CD4-positive, alpha-beta T cell treated with Interleukin-6 for 4 hours (primary cell): Measurements from ENCODE around the gene WNT7B.

Source experiments
- DNase-seq: peaks from one replicate; pipeline ENCODE4 v3.0.0-alpha.2; 2020; ENCODE audit warnings: mixed read lengths

WNT7B gene

DNA sequence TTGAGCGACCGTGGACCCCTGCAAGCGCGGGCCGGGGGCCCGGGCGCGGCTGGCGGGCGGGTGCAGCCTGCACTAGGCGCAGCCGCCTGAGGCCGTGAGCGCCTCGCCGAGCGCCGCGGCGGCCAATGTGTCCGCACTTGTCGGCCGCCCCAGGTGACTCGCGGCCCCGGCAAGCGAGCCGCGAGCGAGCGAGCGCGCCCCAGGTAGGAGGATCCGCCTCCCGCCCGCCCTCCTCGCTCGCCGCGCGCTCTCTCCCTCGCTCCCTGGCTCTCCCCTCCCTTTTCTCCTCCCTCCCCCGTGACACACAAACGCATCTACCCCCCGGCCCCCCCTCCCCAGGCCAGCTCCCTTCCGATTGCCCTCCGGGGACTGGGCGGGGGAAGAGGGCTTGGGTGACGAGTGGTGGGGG, at the start of gene WNT7B:
Gene WNT7B, minus strand, starts transcription at position 160 of the 409 bp plus-strand sequence. CDS start 408 bp downstream, outside the sequence.
- DNase-seq: peak; percentile 9

DNA sequence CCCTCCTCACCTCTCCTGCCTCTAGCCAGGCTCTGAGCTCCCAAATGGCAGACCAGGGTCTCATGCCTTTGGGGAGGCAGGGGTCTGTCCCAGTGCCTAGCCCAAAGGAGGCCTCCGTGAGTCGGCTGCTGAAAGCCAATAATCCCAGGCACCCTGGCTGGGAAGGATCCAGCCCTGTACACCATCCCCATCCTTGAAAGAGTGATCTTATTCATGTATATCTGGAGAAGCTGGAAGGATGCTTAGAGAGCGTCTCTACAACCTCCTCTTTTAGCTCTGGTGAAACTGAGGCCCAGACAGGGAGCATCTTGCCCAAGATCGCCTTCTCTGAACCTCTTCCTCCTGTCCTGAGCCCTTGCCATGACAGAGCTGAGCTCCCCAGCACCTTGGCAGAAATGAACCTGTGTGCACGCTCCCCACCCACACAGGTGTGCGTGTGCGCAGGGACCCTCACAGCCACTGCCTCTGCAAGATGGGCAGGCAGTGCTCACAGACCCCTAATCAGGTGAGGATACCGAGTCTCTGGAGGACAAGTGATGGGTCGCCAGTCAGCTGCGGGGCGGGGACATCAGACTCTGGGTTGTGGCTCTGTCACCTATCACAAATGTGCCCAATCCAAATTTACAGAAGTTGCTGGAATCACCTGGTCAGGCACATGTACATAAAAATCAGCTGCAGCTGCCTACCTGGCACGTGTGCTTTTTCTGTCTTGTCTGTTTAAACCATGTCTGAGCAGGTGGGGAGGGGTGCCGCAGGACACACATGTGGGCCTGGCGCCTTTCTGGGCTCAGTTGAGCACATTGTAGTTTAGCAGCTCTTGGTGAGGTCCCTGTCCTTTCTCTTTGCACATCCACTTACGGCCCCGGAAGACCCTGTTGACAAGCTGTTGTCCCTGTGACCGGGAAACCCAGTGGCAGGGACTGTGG, 49.3 kb upstream of the WNT7B start:
- no peak for DNase-seq

DNA sequence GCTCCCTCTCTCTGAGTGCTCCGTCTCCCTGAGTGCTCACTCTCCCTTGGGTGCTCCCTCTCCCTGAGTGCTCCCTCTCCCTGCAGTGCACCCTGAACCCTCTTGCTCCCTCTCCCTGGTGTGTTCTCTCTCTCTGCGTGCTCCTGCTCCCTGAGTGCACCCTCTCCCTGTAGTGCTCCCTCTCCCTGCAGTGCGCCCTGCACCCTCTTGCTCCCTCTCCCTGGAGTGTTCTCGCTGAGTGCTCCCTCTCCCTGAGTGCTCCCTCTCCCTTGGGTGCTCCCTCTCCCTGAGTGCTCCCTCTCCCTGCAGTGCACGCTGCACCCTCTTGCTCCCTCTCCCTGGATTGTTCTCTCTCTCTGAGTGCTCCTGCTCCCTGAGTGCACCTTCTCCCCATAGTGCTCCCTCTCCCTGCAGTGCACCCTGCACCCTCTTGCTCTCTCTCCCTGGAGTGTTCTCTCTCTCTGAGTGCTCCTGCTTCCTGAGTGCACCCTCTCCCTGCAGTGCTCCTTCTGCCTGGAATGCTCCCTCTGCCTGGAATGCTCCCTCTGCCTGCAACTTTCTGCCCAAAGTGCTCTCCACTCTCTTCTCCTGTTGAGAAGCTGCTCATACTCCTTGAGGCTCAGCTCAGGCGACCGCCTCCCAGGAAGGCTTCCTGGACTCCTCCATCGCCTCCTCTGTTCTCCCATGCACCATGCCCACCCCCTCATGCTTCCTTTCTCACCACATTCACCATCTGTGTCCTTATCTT, 48.4 kb upstream of the WNT7B start:
- no peak for DNase-seq

- no peak for DNase-seq
Observed at GRCh38 chr22:46024136-46024840, 47.3 kb upstream of the WNT7B start.

DNA sequence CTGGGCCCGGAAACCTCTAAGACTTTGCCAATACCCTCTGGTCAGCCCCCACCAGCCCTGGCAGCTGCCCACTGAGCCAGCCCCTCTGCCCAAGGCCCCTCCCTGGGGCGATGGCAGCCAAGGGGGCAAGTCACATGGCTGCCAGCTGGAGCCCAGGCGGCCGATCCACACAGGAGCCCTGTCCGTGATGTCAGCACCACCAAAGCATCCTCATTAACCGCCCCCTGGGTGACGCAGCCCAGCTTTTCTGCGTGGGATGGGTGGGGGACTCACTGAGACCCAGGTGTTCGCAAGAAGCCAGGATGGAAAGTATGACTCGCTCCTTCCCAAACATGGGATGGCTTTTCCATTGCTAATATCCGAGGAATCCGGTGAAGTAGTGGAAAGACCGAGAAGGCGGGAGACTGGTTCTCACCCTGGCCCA, 46.6 kb upstream of the WNT7B start:
- no peak for DNase-seq

GRCh38 chr22:46022881-46023512, 46.0 kb upstream of the WNT7B start:
- DNase-seq: no peak

DNA sequence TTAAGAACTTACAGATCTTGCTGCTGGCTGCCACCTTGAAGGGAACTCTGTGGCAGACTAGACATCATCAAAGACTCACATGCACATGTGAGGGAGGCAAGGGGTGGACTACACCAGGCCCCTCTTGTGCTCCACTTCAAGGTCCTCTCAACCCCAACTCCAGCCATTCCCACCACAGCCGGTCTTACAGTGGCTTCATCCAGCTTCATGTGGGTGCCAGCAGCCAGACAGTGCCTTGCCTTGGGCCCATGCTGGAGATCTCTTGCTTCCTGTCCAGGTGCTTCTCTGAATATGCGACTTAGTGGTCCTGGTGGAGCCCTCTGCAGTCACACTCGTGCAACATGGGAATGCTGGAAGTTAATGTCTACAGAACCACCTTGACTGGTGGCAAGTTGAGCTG, 44.6 kb upstream of the WNT7B start:
- DNase-seq: no peak

GRCh38 chr22:46019351-46019750, 42.4 kb upstream of the WNT7B start:
- DNase-seq: no peak

GRCh38 chr22:46018859-46019258, 41.9 kb upstream of the WNT7B start:
- DNase-seq: no peak

- DNase-seq: no peak
Observed at GRCh38 chr22:46017166-46017565, 40.2 kb upstream of the WNT7B start.

DNA sequence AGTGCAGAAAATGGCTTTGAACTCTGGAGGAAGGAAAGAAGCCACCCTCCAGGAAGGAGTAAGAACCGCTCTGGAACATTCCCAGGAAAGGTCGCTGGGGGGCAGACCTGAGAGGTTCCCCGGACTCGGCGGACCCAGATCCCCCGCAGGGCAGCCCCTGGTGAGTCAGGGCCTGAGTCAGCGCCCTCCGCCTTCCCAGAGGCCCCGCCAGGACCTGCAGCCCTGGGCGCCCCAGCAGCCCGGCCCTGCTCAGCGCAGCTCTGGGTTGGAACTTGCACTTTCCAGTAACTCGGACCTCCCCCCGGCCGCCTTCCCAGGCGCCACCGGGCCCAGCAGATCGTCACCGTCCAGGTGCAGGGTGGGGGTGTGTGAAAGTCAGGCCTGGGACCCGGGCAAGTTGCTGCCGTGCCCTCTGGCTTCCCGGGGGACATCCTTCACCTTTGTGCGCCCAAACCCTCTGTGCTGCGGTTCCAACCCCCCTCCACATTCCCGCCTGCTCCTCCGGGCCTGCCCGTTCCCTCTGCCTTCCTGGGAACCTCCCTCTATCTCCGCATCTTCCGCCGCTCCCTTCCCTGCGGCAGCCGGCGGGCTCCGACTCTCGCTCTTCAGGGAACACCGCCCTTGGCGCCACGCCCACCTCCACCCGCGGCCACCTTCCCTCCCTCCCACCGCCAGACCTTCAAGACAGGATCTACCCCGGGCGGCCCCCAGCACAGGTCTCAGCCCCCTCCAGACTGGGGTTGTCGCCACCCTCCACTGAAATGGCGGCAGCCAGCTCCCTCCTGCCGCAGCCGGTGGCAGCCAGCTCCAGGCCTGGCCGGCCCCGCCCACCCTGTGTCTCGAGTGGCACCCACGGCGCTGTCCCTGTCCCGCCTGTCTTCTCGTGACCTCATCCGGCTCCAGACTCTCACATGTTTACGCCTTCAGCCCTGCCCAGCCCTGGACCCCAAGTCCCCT, 36.8 kb upstream of the WNT7B start:
- DNase-seq: peak; percentile 94

GRCh38 chr22:46012881-46013281, 35.9 kb upstream of the WNT7B start:
- DNase-seq: no peak

GRCh38 chr22:46012182-46012880, 35.4 kb upstream of the WNT7B start:
- DNase-seq: no peak

DNA sequence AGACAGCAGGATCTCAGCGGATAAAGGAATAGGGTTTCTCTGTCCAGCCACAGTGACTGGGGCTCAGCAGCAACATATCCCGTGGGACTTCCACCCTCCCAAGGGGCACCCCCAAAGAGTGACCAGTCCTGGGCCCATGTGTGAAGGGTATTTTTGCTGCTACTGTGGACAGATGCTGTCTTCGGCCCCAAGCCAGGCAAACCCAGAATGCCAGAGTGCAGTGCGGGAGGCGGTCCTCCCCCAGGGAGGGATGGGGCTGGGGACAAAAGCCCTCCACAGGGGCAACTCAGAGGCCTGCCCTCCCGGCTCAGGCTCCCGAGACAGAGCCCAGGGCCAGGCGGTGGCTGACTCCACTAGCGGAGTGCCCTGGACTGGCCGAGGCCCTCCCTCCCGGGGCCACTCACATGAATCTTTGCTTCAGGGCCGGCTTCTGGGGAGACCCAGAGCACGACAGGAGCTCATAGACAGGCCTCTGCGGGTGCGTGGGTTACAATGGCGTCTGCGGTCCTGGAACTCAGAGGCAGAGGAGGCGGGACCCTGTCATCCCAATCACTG, 34.7 kb upstream of the WNT7B start:
- DNase-seq: no peak

DNA sequence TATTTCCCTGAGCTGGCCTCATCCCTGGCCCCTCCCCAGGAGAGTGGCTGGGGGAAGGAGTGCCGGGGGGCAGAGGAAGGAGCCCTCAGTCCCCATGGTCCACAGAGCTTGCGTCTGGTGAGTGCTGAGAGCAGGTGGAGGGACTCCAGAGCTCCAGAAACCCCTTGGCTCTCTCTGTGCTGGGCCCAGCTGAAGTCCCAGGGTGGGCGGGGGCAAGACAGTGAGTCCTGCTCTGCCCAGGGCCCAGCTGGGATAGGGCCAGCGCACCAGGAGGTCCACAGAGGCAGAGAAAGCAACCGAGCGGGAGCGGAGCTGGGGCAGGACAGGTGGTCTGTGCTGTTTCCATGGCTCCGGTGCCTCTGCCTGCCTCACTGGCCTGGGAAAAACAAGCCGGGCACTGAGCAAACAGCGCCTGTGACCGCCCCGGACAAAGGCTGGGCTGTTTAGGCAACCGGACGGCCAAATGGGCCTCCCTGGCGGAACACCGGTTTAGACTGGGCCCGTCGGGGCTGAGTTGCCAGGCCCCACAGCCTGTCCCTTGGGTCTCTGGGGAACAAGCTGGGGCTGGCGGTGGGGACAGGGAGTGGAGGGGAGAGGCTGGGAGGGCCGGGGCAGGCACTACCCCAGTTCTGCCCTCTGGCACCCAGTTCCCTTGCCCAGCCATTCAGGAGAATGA, 34.1 kb upstream of the WNT7B start:
- no peak for DNase-seq

GRCh38 chr22:46010207-46010867, 33.4 kb upstream of the WNT7B start:
- DNase-seq: no peak

DNA sequence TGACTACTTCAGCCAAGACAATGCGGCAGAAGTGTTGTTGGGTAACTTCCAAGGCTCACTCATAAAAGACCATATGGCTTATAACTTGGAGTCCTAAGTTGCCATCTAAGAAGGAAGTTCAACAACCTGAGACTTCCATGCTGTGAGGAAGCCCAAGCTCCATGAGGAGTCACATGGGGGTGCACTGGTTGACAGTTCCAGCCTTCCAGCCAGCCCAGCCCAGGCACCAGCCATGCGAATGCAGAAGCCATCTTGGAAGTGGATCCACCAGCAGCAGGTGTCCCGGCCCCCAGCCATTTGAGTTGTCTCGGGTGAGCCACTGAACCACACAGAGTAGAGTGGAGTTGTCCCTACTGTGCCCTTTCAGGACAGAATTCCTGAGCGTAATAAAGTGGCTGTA, 32.8 kb upstream of the WNT7B start:
- no peak for DNase-seq

- DNase-seq: no peak
Observed at GRCh38 chr22:46008836-46009596, 32.1 kb upstream of the WNT7B start.

DNA sequence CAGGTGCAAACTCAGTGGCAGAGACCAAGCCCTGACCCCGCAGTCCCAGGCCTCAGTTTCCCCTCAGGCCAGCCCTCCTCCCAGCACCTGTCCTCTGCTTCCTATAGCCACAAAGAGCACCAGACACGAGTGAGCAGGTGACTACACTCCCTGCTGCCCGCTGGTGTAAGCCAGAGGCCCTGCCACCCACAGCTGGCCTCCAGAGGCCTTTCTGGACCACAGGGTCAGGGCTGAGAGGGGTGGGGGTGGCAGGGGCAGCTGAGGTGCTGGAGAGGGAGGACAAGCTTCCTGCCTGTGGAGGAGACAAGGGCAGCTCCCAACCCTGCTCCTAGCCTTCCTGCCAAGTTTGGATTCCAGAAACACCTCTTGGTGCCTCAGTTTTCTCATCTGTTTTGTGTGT, 31.3 kb upstream of the WNT7B start:
- no peak for DNase-seq
